ENCODE data around the gene CHRNA4. TPM values are rescaled to one million over a fixed set of nuclear protein-coding genes. Genes with fewer than 3 reads are reported as not detected.

Gene CHRNA4
- total and polyA plus RNA-seq, 10 of the 15 experiments (the other 5 are each of a cell fraction or from before 2014, with no cell fraction given), result 0.04 to 0.41 (median 0.06) TPM; not detected in 5

- POLR2A ChIA-PET, result no interaction called here
- Histone ChIP-seq H3K4me3 (no peak overlapping the region), H2AFZ (ENCODE audit: control insufficient read depth, low read depth, low read length) (no peak overlapping the region), H4K20me1 (ENCODE audit: control insufficient read depth, insufficient read depth) (no peaks in the 10 kb centered on the region), H3K4me1 (ENCODE audit: control insufficient read depth, insufficient read depth, low read length) (no peaks in the 10 kb centered on the region), H3K9ac (ENCODE audit: control insufficient read depth, insufficient read depth, low read length) (no peak overlapping the region), H3K4me2 (ENCODE audit: control insufficient read depth, insufficient read depth) (no peak overlapping the region), H3K27ac (ENCODE audit: control insufficient read depth, insufficient read depth) (no peak overlapping the region), H3K36me3 (ENCODE audit: control insufficient read depth in 2 of 2, insufficient read depth in 2 of 2, low read length in 1 of 2) (no peaks in the 10 kb centered on the region), H3K9me3 (replicated peaks; ENCODE audit: control insufficient read depth, insufficient read depth, low read length) (no peaks in the 10 kb centered on the region), H3K79me2 (ENCODE audit: control insufficient read depth, insufficient read depth, low read length) (no peaks in the 10 kb centered on the region), H3K27me3 (replicated peaks in 1 of 2; ENCODE audit: control insufficient read depth in 2 of 2, insufficient read depth in 2 of 2, low read length in 1 of 2) (peaks cover 0 to 3% of the 10 kb centered on the region in 2 experiments; a peak in 1 of 4 replicates)
- TF ChIP-seq ATF3 (IDR thresholded peaks at IDR 0.05; ENCODE audit: borderline replicate concordance, extremely low read depth, low read depth, low read length), result no peak
- in situ Hi-C loops (cut with MboI), result no loop called here
- 40% methylated on average over 12 of the region's 14 CpGs for WGBS (ENCODE audit: insufficient coverage, insufficient replicate concordance, low lambda C conversion rate, missing lambda C conversion rate)
- no peak for FAIRE-seq
- intact Hi-C loops (cut with micrococcal nuclease; ENCODE audit: unreplicated experiment), result no loop called here
- BruUV-seq (replicated peaks), result no TSS peak
- RAD21 ChIA-PET (ENCODE audit: unreplicated experiment), result no interaction called here
- SMC1A ChIA-PET (ENCODE audit: uncharacterized antibody, unreplicated experiment), result no interaction called here
- ATAC-seq, result no peak
- CTCF ChIA-PET, result no interaction called here
- DNase-seq (ENCODE audit: low read depth, low spot score), result no peak
Measured at GRCh38 chr20:63395723-63396122, 34.6 kb upstream of the CHRNA4 start.

- Histone ChIP-seq H3K4me3 (no peak overlapping the region), H3K9ac (ENCODE audit: control insufficient read depth, insufficient read depth, low read length) (no peak overlapping the region), H3K27me3 (replicated peaks in 1 of 2; ENCODE audit: control insufficient read depth in 2 of 2, insufficient read depth in 2 of 2, low read length in 1 of 2) (peaks cover 0 to 3% of the 10 kb centered on the region in 2 experiments; a peak in 1 of 4 replicates), H2AFZ (ENCODE audit: control insufficient read depth, low read depth, low read length) (no peak overlapping the region), H3K9me3 (replicated peaks; ENCODE audit: control insufficient read depth, insufficient read depth, low read length) (no peaks in the 10 kb centered on the region), H3K36me3 (ENCODE audit: control insufficient read depth in 2 of 2, insufficient read depth in 2 of 2, low read length in 1 of 2) (no peaks in the 10 kb centered on the region), H3K79me2 (ENCODE audit: control insufficient read depth, insufficient read depth, low read length) (no peaks in the 10 kb centered on the region), H3K27ac (ENCODE audit: control insufficient read depth, insufficient read depth) (no peak overlapping the region), H3K4me2 (ENCODE audit: control insufficient read depth, insufficient read depth) (no peak overlapping the region), H4K20me1 (ENCODE audit: control insufficient read depth, insufficient read depth) (no peaks in the 10 kb centered on the region), H3K4me1 (ENCODE audit: control insufficient read depth, insufficient read depth, low read length) (no peaks in the 10 kb centered on the region)
- ATAC-seq (no peak), FAIRE-seq (no peak), DNase-seq (ENCODE audit: low read depth, low spot score) (no peak)
- no TSS peak for BruUV-seq (replicated peaks)
- no peak for TF ChIP-seq SPI1 (IDR thresholded peaks at IDR 0.05; ENCODE audit: borderline replicate concordance, insufficient read depth, low read depth, low read length)
- TF ChIP-seq ZNF274 (IDR thresholded peaks at IDR 0.05; ENCODE audit: insufficient read depth, insufficient read length), result no peak
- CTCF ChIA-PET, result no interaction called here
- RAD21 ChIA-PET (ENCODE audit: unreplicated experiment), result no interaction called here
- 32% methylated on average over 19 of the region's 22 CpGs for WGBS (ENCODE audit: insufficient coverage, insufficient replicate concordance, low lambda C conversion rate, missing lambda C conversion rate)
- intact Hi-C loops (cut with micrococcal nuclease; ENCODE audit: unreplicated experiment), result no loop called here
- POLR2A ChIA-PET, result interaction anchor here (0.6 kb wide), 1 partner anchor 299 kb away, joined by 3 read pairs; no protein-coding TSS in a partner anchor
- in situ Hi-C loops (cut with MboI), result no loop called here
- SMC1A ChIA-PET (ENCODE audit: uncharacterized antibody, unreplicated experiment), result no interaction called here
Measured at GRCh38 chr20:63394920-63395455, 33.8 kb upstream of the CHRNA4 start.
